Smooth muscle cell (in vitro differentiated cells): ENCODE data around the gene ATXN1. TPM values are rescaled to one million over a fixed set of nuclear protein-coding genes. Genes with fewer than 3 reads are reported as not detected.

Source experiments
- DNase-seq: peaks from one replicate; lab custom pipeline; 2025; ENCODE audit not compliant: unreplicated experiment; lab: John Stamatoyannopoulos, UW
- H2AFZ ChIP-seq: fragments of 200-600 bp; sonication (generic); 2 replicates; pipeline ENCODE4 v1.6.0; 2016; ENCODE audit warnings: antibody characterized with exemption, low read depth, mild to moderate bottlenecking
- H3F3A ChIP-seq: fragments of 200-600 bp; sonication (generic); 2 replicates; pipeline ENCODE4 v1.6.0; 2017; ENCODE audit warnings: antibody characterized with exemption, low read depth
- H3K27ac ChIP-seq: fragments of 200-600 bp; sonication (generic); 2 replicates; pipeline ENCODE4 v1.5.1; 2016; ENCODE audit warnings: low read depth, mild to moderate bottlenecking
- H3K27me3 ChIP-seq: fragments of 200-600 bp; sonication (generic); 2 replicates; pipeline ENCODE4 v1.6.1; 2016; ENCODE audit warnings: low read depth, mild to moderate bottlenecking
- H3K36me3 ChIP-seq: fragments of 200-600 bp; sonication (generic); 2 replicates; pipeline ENCODE4 v1.5.1; 2016; ENCODE audit warnings: low read depth
- H3K4me1 ChIP-seq: fragments of 200-600 bp; sonication (generic); 2 replicates; pipeline ENCODE4 v1.5.1; 2016; ENCODE audit warnings: low read depth
- H3K4me2 ChIP-seq: fragments of 200-600 bp; sonication (generic); 2 replicates; pipeline ENCODE4 v1.6.0; 2016; ENCODE audit warnings: mild to moderate bottlenecking
- H3K4me3 ChIP-seq: fragments of 200-600 bp; sonication (generic); 2 replicates; pipeline ENCODE4 v1.5.1; 2016; ENCODE audit warnings: mild to moderate bottlenecking
- H3K79me2 ChIP-seq: fragments of 200-600 bp; sonication (generic); 2 replicates; pipeline ENCODE4 v1.6.0; 2016; ENCODE audit warnings: low read depth, mild to moderate bottlenecking
- H3K9ac ChIP-seq: fragments of 200-600 bp; sonication (generic); 2 replicates; pipeline ENCODE4 v1.6.0; 2016; ENCODE audit warnings: low read depth
- H3K9me3 ChIP-seq: fragments of 200-600 bp; sonication (generic); replicated peaks from 2 replicates; pipeline ENCODE4 v1.5.1; 2016; ENCODE audit warnings: low read depth
- H4K20me1 ChIP-seq: fragments of 200-600 bp; sonication (generic); 2 replicates; pipeline ENCODE4 v1.6.0; 2016; ENCODE audit warnings: low read depth
- WGBS: methylation state at CpG from one replicate; pipeline ENCODE4 v1.1.7; 2016; ENCODE audit warnings: low lambda C conversion rate; 5-methylcytosine and 5-hydroxymethylcytosine counted together
- polyA plus RNA-seq: library from polyadenylated mRNA; unstranded; fragments of >200 nt; fragmentation: Nextera tagmentation; extraction: Ambion mirVana; gene quantifications from 2 replicates; pipeline ENCODE4 v1.2.1, GENCODE V29; 2016
- total RNA-seq: library from RNA; depleted of rRNA; stranded (reverse); fragments of >200 nt; gene quantifications from 2 replicates; pipeline ENCODE4 v1.2.3, GENCODE V29; 2014
- TF ChIP-seq, protein P1 (sequence below): fragments of 200-600 bp; sonication (generic); IDR thresholded peaks from 2 replicates; pipeline ENCODE4 v1.5.1; 2017; ENCODE audit warnings: borderline replicate concordance, mild to moderate bottlenecking, antibody characterized with exemption; ENCODE audit not compliant: insufficient read depth, poor library complexity, severe bottlenecking

The ATXN1 gene
- total and polyA plus RNA-seq, 2 experiments from 2014 or later, result 17.9 to 40.6 TPM

- no peak for DNase-seq
- H3K4me2 ChIP-seq, result no peak overlapping the region
- no peaks in the 10 kb centered on the region for H3K79me2 ChIP-seq
- no peak overlapping the region for H3K9ac ChIP-seq
- H3K27me3 ChIP-seq, result no peaks in the 10 kb centered on the region
- no peaks in the 10 kb centered on the region for H3K36me3 ChIP-seq
- H3F3A ChIP-seq, result no peaks in the 10 kb centered on the region
- no peak overlapping the region for H3K4me3 ChIP-seq
- H3K4me1 ChIP-seq, result peaks cover 15% of the 10 kb centered on the region
- no peak overlapping the region for H2AFZ ChIP-seq
- no peak overlapping the region for H3K27ac ChIP-seq
- TF ChIP-seq, protein P1, sequence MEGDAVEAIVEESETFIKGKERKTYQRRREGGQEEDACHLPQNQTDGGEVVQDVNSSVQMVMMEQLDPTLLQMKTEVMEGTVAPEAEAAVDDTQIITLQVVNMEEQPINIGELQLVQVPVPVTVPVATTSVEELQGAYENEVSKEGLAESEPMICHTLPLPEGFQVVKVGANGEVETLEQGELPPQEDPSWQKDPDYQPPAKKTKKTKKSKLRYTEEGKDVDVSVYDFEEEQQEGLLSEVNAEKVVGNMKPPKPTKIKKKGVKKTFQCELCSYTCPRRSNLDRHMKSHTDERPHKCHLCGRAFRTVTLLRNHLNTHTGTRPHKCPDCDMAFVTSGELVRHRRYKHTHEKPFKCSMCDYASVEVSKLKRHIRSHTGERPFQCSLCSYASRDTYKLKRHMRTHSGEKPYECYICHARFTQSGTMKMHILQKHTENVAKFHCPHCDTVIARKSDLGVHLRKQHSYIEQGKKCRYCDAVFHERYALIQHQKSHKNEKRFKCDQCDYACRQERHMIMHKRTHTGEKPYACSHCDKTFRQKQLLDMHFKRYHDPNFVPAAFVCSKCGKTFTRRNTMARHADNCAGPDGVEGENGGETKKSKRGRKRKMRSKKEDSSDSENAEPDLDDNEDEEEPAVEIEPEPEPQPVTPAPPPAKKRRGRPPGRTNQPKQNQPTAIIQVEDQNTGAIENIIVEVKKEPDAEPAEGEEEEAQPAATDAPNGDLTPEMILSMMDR, result no peak
- no peaks in the 10 kb centered on the region for H3K9me3 ChIP-seq
- H4K20me1 ChIP-seq, result no peaks in the 10 kb centered on the region
- WGBS, result 88% methylated on average over 1 of the region's 1 CpG
These were observed 511.3 kb downstream of the ATXN1 start for GRCh38 chr6:16249971-16250370.
